H9 (cell line): ENCODE data around the gene LIN9. TPM values are rescaled to one million over a fixed set of nuclear protein-coding genes. Genes with fewer than 3 reads are reported as not detected.
"Not testable (repeated sequence)": the region's sequence is repeated elsewhere in the genome, so short reads cannot be mapped to it uniquely, and the experiment has no call there.

Experiments used
- DNase-seq: peaks from one replicate; pipeline ENCODE4 v3.0.0-alpha.2; 2017
- H2AFZ ChIP-seq: one replicate; pipeline ENCODE4 v1.6.1; 2013; ENCODE audit warnings: mild to moderate bottlenecking, low read length, control low read depth, moderate library complexity
- H2AK5ac ChIP-seq: 2 replicates; pipeline ENCODE4 v1.6.1; 2013; ENCODE audit warnings: low read length, control low read depth, mixed read lengths; ENCODE audit not compliant: insufficient read length
- H2BK120ac ChIP-seq: one replicate; pipeline ENCODE4 v1.6.1; 2013; ENCODE audit warnings: low read depth, mild to moderate bottlenecking, low read length, control low read depth, inconsistent platforms; ENCODE audit not compliant: poor library complexity, severe bottlenecking
- H2BK12ac ChIP-seq: 2 replicates; pipeline ENCODE4 v1.6.1; 2013; ENCODE audit warnings: low read length, control low read depth, mixed read lengths, low read depth; ENCODE audit not compliant: insufficient read length
- H2BK15ac ChIP-seq: 2 replicates; pipeline ENCODE4 v1.6.1; 2013; ENCODE audit warnings: low read depth, low read length, control low read depth
- H2BK20ac ChIP-seq: one replicate; pipeline ENCODE4 v1.6.1; 2013; ENCODE audit warnings: low read depth, mild to moderate bottlenecking, low read length, control low read depth, inconsistent platforms; ENCODE audit not compliant: poor library complexity, severe bottlenecking
- H2BK5ac ChIP-seq: 2 replicates; pipeline ENCODE4 v1.6.1; 2013; ENCODE audit warnings: low read length, control low read depth, mixed read lengths; ENCODE audit not compliant: insufficient read length
- H3K14ac ChIP-seq: 2 replicates; pipeline ENCODE4 v1.6.1; 2013; ENCODE audit warnings: low read length, control low read depth; ENCODE audit not compliant: insufficient read depth
- H3K18ac ChIP-seq: 2 replicates; pipeline ENCODE4 v1.6.1; 2013; ENCODE audit warnings: low read depth, mild to moderate bottlenecking, mixed read lengths, low read length, control low read depth; ENCODE audit not compliant: insufficient read length
- H3K23ac ChIP-seq: 2 replicates; pipeline ENCODE4 v1.6.1; 2013; ENCODE audit warnings: low read length, control low read depth, mixed read lengths, low read depth; ENCODE audit not compliant: insufficient read length
- H3K23me2 ChIP-seq: 2 replicates; pipeline ENCODE4 v1.6.1; 2013; ENCODE audit warnings: low read depth, mild to moderate bottlenecking, mixed read lengths, low read length, control low read depth; ENCODE audit not compliant: insufficient read length, poor library complexity, severe bottlenecking
- H3K27ac ChIP-seq: 2 replicates; pipeline ENCODE4 v1.5.1; 2013; ENCODE audit warnings: low read length, control low read depth, mixed read lengths, low read depth; ENCODE audit not compliant: insufficient read length
- H3K27me3 ChIP-seq: 2 replicates; pipeline ENCODE4 v1.6.1; 2013; ENCODE audit warnings: low read length, control low read depth, inconsistent platforms; ENCODE audit not compliant: insufficient read depth
- H3K4ac ChIP-seq: 2 replicates; pipeline ENCODE4 v1.6.1; 2013; ENCODE audit warnings: low read depth, mild to moderate bottlenecking, control low read depth, inconsistent platforms, low read length, moderate library complexity
- H3K4me1 ChIP-seq: 2 replicates; pipeline ENCODE4 v1.6.1; 2013; ENCODE audit warnings: low read length, control low read depth, inconsistent platforms; ENCODE audit not compliant: insufficient read depth
- H3K4me2 ChIP-seq: 2 replicates; pipeline ENCODE4 v1.6.1; 2013; ENCODE audit warnings: low read length, control low read depth, mixed read lengths; ENCODE audit not compliant: insufficient read length, insufficient read depth
- H3K56ac ChIP-seq: 2 replicates; pipeline ENCODE4 v1.6.1; 2013; ENCODE audit warnings: low read depth, mild to moderate bottlenecking, mixed read lengths, low read length, control low read depth; ENCODE audit not compliant: insufficient read length
- H3K79me1 ChIP-seq: 2 replicates; pipeline ENCODE4 v1.6.1; 2013; ENCODE audit warnings: low read depth, mild to moderate bottlenecking, moderate library complexity, low read length, control low read depth, inconsistent platforms; ENCODE audit not compliant: insufficient read depth, poor library complexity, severe bottlenecking
- H3K79me2 ChIP-seq: 2 replicates; pipeline ENCODE4 v1.6.1; 2013; ENCODE audit warnings: low read length, control low read depth, inconsistent platforms; ENCODE audit not compliant: insufficient read depth
- H3K9ac ChIP-seq: 2 replicates; pipeline ENCODE4 v1.6.1; 2013; ENCODE audit warnings: low read length, control low read depth, mixed read lengths; ENCODE audit not compliant: insufficient read length; ENCODE audit errors: extremely low read depth
- H3K9me3 ChIP-seq: one replicate; pipeline ENCODE4 v1.6.1; 2013; ENCODE audit warnings: low read depth, low read length, inconsistent platforms; ENCODE audit not compliant: control insufficient read depth
- H3T11ph ChIP-seq: one replicate; pipeline ENCODE4 v1.6.1; 2013; ENCODE audit warnings: mild to moderate bottlenecking, low read length, control low read depth, inconsistent platforms
- H4K20me1 ChIP-seq: one replicate; pipeline ENCODE4 v1.6.1; 2013; ENCODE audit not compliant: control insufficient read depth, insufficient read length, insufficient read depth
- H4K5ac ChIP-seq: 2 replicates; pipeline ENCODE4 v1.6.1; 2013; ENCODE audit warnings: low read depth, mild to moderate bottlenecking, mixed read lengths, low read length, control low read depth; ENCODE audit not compliant: insufficient read length
- H4K8ac ChIP-seq: replicated peaks from 2 replicates; pipeline ENCODE4 v1.6.1; 2013; ENCODE audit warnings: low read length, control low read depth, mixed read lengths, low read depth; ENCODE audit not compliant: insufficient read length
- H4K91ac ChIP-seq: 2 replicates; pipeline ENCODE4 v1.6.1; 2013; ENCODE audit warnings: low read depth, mild to moderate bottlenecking, moderate library complexity, mixed read lengths, low read length, control low read depth; ENCODE audit not compliant: insufficient read length
- H3K27ac Mint-ChIP-seq, 3 experiments: 2 replicates in 2 of 3; 3 replicates in 1 of 3; pipeline ENCODE4 v1.8.0; 2020 to 2021; ENCODE audit warnings: mixed read lengths in 3 of 3, mild to moderate bottlenecking in 1 of 3, moderate library complexity in 1 of 3
- H3K27me3 Mint-ChIP-seq: 2 replicates; pipeline ENCODE4 v1.8.0; 2021; ENCODE audit warnings: low read depth, mild to moderate bottlenecking, moderate library complexity, mixed read lengths
- H3K36me3 Mint-ChIP-seq, 3 experiments: 2 replicates in 2 of 3; 3 replicates in 1 of 3; pipeline ENCODE4 v1.8.0; 2020 to 2021; ENCODE audit warnings: low read depth in 3 of 3, mixed read lengths in 3 of 3; ENCODE audit not compliant: insufficient read depth in 1 of 3
- H3K4me1 Mint-ChIP-seq, 2 experiments: 2 replicates each; pipeline ENCODE4 v1.8.0; 2020; ENCODE audit warnings: mixed read lengths in 2 of 2
- H3K4me3 Mint-ChIP-seq, 2 experiments: 2 replicates in 1 of 2; 3 replicates in 1 of 2; pipeline ENCODE4 v1.8.0; 2020 to 2021; ENCODE audit warnings: mild to moderate bottlenecking in 2 of 2, mixed read lengths in 2 of 2, moderate library complexity in 1 of 2
- H3K9me3 Mint-ChIP-seq, 2 experiments: 2 replicates in 1 of 2; 3 replicates in 1 of 2; pipeline ENCODE4 v1.8.0; 2020; ENCODE audit warnings: mild to moderate bottlenecking in 2 of 2, mixed read lengths in 2 of 2, moderate library complexity in 1 of 2
- CTCF ChIP-seq: fragments of 200-600 bp; sonication (generic); conservative IDR thresholded peaks from 3 replicates; pipeline ENCODE4 v1.8.0; 2021; ENCODE audit warnings: antibody characterized with exemption, mild to moderate bottlenecking
- WGBS: extraction: QIAGEN DNeasy Blood & Tissue Kit; methylation state at CpG from one replicate; pipeline ENCODE4 v1.1.7; 2013; ENCODE audit warnings: missing lambda C conversion rate, low lambda C conversion rate, mixed read lengths; ENCODE audit not compliant: insufficient read length; ENCODE audit errors: extremely low coverage; 5-methylcytosine and 5-hydroxymethylcytosine counted together
- total RNA-seq: library from RNA; stranded (reverse); gene quantifications from 2 replicates; pipeline ENCODE4 v1.2.1, GENCODE V29; 2021

LIN9 gene
- total RNA-seq, 1 experiment from 2014 or later: 9.5 TPM

GRCh38 chr1:226342656-226343055 is 33.7 kb upstream of the LIN9 start:
- Histone ChIP-seq H3K4me1 (no peaks in the 10 kb centered on the region), H2BK12ac (no peak overlapping the region), H3K27ac (no peak overlapping the region), H3K9ac (no peak overlapping the region), H4K91ac (no peak overlapping the region), H3K27me3 (no peaks in the 10 kb centered on the region), H3K23me2 (no peaks in the 10 kb centered on the region), H3K56ac (no peak overlapping the region), H2AK5ac (no peak overlapping the region), H3K18ac (no peak overlapping the region), H2BK20ac (no peak overlapping the region), H3K79me2 (no peaks in the 10 kb centered on the region), H4K5ac (no peak overlapping the region), H3K14ac (no peak overlapping the region), H4K20me1 (no peaks in the 10 kb centered on the region), H4K8ac (no peak overlapping the region), H2BK120ac (no peak overlapping the region), H3K79me1 (no peaks in the 10 kb centered on the region), H2BK5ac (no peak overlapping the region), H3T11ph (no peak overlapping the region), H3K23ac (no peak overlapping the region), H2AFZ (no peak overlapping the region), H3K9me3 (no peaks in the 10 kb centered on the region), H2BK15ac (no peak overlapping the region), H3K4me2 (no peak overlapping the region), H3K4ac (no peak overlapping the region)
- H3K27ac Mint-ChIP-seq: no peak overlapping the region
- no peak for TF ChIP-seq CTCF
- H3K36me3 Mint-ChIP-seq: peaks cover 4 to 16% (median 8%) of the 10 kb centered on the region in 3 experiments; a peak in 3 of 7 replicates
- no peak overlapping the region for H3K4me3 Mint-ChIP-seq
- no CpG with 5 or more reads among the region's 2 CpGs for WGBS
- no peaks in the 10 kb centered on the region for H3K4me1 Mint-ChIP-seq
- no peak for DNase-seq
- peaks cover 7% of the 10 kb centered on the region for H3K27me3 Mint-ChIP-seq
- H3K9me3 Mint-ChIP-seq: peaks cover 23 to 25% of the 10 kb centered on the region in 2 experiments

DNA sequence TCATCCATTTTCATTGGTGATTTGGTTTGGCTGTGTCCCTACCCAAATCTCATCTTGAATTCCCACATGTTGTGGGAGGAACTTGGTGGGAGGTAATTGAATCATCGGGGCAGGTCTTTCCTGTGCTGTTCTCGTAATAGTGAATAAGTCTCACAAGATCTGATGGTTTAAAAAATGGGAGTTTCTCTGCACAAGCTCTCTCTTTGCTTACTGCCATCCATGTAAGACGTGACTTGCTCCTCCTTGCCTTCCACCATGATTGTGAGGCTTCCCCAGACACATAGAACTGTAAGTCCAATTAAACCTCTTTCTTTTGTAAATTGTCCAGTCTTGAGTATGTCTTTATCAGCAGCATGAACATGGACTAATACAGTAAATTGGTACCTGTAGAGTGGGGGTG is 31.1 kb upstream of the LIN9 start:
- peaks cover 4 to 16% (median 8%) of the 10 kb centered on the region in 3 experiments; a peak in 3 of 7 replicates for H3K36me3 Mint-ChIP-seq
- H3K4me2 ChIP-seq, H3K4me3 Mint-ChIP-seq, H2BK15ac ChIP-seq, H3K23ac ChIP-seq, H4K20me1 ChIP-seq, H3K79me2 ChIP-seq, H3K27me3 ChIP-seq, H3K79me1 ChIP-seq, H3K4ac ChIP-seq, H2BK12ac ChIP-seq, H4K8ac ChIP-seq, H2BK5ac ChIP-seq, H3K9ac ChIP-seq, H3K56ac ChIP-seq, H2AFZ ChIP-seq, H3T11ph ChIP-seq, H4K5ac ChIP-seq, H3K23me2 ChIP-seq, H3K14ac ChIP-seq, H3K27me3 Mint-ChIP-seq, H2AK5ac ChIP-seq, H3K27ac Mint-ChIP-seq, H3K9me3 ChIP-seq, H3K4me1 Mint-ChIP-seq, H3K27ac ChIP-seq, H2BK120ac ChIP-seq, H3K4me1 ChIP-seq, H3K18ac ChIP-seq, H2BK20ac ChIP-seq, H4K91ac ChIP-seq, DNase-seq: not testable (repeated sequence)
- H3K9me3 Mint-ChIP-seq: peaks cover 23 to 25% of the 10 kb centered on the region in 2 experiments
- WGBS: no CpG with 5 or more reads among the region's 3 CpGs
